NCI-H1105 treated with DMSO at 0.1 percent for 48 hours (cell line): ENCODE results near the gene RRN3.
"Not testable (repeated sequence)": the region's sequence is repeated elsewhere in the genome, so short reads cannot be mapped to it uniquely, and the experiment has no call there.

Source experiments
- DNase-seq: peaks from one replicate; lab custom pipeline; 2025; lab: John Stamatoyannopoulos, UW

Gene RRN3

DNA sequence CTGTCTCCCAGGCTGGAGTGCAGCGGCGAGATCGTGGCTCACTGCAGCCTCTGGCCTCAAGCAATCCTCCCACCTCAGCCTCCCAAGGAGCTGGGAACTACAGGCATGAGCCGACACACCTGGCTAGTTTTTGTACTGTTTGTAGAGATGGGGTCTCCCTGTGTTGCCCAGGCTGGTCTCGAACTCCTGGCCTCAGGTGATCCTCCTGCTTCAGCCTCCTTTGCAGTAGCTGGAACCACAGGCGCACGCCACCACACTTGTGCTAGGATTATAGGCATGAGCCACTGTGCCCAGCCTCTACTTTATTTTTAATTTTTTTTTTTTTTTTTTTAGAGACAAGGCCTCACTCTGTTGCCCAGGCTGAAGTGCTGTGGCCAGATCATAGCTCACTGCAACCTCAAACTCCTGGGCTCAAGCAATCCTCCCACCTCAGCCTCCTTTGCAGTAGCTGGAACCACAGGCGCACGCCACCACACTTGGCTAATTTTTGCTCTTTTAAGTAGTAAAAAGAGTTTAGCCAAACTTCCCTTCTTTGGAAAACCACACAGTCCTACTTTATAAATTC lies 42.6 kb downstream of the RRN3 start:
- DNase-seq = no peak

DNA sequence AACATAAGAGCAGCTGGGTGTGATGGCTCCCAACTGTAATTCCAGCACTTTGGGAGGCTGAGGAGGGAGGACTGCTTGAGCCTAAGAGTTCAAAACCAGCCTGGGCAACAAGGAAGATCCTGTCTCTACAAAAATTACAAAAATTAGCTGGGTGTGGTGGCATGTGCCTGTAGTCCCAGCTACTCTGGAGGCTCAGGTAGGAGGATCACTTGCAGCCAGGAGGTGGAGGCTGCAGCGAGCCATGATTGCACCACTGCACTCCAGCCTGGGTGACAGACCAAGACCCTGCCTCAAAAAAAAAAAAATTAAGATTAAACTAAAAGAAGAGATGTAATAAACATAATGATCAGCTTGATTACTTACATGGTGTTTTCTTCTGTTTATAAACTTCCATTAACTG lies 43.6 kb downstream of the RRN3 start:
- DNase-seq = not testable (repeated sequence)

DNA sequence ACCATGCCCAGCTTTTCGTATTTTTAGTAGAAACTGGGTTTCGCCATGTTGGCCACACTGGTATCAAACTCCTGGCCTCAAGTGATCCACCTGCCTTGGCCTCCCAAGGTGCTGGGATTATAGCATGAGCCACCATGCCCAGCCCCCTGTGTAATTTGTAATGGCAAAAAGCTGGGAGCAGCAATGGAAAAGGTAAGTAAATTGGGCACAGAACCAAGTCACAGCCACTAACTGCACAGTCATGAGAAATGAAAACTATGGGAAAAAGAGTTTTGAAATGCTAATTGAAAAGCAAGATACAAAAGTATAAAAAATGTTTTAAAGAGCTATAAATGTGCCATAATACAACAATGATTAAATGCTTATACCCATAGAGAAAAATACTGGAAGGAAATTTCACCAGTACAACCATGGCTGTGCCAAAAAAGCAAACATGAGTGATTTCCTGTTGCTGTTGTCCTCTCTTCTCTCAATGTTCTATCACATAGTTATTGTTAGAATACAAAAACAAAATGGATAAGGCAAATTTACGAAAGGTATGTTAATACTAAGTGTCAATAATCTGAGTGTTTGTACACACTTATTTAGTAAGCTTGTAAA lies 44.4 kb downstream of the RRN3 start:
- no peak for DNase-seq

DNA sequence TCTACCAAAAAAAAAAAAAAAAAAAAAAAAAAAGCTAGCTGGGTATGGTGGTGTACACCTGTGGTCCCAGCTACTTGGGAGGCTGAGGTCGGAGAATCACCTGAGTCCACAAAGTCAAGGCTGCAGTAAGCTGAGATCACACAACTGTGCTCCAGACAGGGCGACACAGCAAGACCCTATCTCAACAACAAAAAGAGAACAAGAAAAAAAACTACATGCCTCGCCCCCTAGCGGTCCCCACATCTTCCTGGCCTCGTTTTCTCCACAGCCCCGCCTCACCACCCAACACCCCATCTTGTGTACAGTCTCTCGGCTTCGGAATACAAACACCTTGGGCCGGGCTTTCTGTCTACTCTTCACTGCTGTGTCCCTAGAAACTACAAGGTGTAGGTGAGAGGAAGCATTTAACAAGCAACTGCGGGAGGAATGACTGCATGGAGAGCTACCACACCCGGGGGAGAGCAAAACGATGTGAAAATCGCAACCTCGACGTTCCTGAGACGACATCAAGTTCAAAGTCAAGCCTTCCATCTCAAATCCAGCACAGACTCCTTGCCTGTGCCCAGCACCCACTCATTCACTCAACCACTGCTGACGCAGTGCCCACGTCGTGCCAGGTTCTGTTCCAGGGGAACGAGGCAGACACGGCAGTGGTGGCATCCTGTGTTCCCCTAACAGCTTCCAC lies 47.2 kb downstream of the RRN3 start:
- DNase-seq = no peak

DNA sequence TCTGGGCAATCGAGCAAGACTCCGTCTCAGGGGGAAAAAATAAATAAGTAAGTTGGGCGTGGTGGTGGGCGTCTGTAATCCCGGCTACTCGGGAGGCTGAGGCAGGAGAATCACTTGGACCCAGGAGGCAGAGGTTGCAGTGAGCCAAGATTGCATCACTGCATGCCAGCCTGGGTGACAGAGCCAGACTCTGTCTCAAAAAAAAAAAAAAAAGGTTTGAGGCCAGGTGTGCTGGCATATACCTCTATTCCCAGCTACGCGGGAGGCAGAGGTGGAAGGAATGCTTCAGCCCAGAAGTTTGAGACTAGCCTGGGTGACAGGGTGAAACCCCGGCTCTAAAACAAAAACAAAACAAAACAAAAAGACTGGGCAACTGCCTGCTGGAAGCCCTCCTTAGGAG lies 48.8 kb downstream of the RRN3 start:
- not testable (repeated sequence) for DNase-seq

DNA sequence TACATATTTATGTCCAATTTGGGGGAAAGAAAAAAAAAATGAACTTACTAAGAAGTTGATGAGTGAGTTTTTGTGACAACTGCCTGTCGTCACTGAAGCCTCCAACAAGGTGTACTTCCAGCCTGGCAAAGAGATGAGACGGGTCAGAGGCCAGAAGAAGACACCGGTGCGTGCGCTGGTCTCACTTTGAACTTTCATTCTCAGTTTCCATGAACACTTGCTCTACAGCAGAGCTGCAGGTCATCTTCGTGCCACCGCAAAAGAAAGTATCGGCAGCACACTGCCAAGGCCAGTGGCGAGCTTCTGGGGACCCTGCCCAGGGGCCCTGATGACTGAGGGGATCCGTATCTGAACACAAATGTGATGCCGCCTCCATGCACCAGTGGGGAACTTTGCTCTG lies 49.8 kb downstream of the RRN3 start:
- DNase-seq = no peak

DNA sequence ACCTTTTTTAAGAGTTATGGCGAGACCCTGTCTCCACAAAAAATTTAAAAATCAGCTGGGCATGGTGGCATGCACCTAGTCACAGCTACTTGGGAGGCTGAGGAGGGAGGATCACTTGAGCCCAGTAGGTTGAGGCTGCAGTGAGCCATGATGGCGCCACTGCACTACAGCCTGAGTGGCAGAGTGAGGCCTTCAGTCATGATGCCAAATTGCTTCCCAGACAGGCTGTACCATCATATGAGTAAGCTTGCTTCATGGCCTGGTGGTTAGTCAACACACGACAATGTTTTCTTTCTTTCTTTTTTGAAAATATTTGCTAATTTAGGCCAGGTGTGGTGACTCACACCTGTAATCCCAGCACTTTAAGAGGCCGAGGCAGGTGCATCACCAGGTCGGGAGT lies 50.7 kb downstream of the RRN3 start:
- DNase-seq = no peak

DNA sequence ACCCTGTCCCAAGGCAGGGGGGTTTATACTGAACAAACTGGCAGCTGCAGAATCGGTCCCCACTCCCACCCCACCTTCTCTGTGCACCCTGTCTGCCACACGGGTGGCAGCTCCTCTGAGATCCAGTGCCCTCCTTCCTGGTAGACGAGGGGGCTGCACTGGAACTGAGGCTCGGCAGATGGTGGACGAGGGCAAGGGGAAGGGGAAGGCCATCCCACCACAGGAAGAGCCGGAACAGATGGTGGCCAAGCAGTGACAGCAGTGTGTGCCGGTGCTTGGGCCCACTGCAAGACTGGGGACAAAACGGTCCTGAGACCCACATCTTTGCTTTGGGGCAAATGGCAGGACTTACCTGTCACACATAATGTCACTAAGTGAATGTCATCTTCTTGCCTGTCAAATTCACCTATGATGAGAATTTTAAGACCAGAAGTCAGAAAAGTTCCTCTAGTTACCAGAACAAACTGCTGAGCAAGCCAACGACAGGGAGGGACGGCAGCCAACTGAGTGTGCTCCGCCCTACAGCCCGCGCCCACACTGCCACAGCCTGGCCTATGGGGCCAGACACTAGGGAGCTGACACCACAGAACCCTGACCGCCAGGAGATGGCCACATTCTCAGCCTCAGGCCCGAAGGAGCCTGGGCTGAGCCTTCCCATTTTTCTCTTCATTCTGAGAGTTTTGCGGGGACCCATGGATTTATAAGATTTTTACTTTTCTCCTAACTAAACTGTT lies 52.6 kb downstream of the RRN3 start:
- no peak for DNase-seq

DNA sequence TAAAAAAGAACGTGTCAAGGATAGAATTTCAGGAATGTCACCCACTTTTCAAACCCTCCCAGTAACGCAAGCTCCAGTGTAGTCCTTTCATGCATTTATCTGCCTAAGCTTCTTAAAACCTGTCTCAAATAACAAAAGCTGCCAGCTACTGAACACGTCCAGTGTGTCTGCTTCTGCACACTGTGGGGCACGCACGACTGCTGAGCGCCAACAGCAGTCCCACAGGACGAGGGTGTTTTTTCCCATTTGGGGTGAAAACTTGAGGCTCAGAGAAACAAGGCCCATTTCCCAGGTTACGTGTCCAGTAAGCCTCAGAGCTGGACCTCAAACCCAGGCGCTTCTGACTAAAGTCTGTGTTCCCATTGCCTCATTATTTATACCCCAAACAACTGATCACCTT lies 55.4 kb downstream of the RRN3 start:
- no peak for DNase-seq

DNA sequence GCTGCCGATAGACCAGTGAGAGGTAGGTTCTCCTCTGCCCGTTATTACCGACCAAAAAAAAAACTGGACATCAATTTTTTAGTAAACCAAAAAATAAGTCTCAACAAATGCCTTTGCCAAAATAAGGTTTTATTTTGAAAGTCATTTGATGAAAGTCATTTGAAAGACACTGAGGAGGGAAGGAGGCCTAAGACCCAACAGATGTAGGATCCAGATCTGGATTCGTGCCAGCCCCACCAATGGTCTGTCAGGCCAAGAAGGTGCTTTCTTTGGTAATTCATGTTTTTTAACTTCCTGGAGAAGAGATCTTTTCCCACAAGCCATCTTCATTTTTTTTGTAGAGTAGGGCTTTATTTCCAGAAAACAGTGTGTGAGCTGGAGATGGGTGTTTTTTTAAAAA lies 56.3 kb downstream of the RRN3 start:
- no peak for DNase-seq

DNA sequence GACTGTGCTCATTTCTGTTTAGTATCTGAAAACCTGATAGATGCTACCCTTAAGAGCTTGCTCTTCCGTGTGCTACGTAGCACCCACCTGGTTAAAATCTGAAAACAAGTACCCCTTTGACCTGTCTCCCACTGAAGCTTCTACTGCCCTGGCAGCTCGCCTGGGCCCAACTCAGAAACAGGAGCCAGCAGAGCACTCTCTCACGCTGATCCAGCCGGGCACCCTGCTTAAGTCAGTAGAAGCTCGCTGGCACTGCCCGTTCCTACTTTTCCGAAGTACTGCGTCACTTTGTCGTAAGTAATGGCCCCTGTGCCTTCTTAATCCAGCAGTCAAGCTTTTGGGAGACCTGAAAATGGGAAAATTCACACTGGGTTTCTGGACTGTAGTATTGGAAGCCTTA lies 57.1 kb downstream of the RRN3 start:
- no peak for DNase-seq

DNA sequence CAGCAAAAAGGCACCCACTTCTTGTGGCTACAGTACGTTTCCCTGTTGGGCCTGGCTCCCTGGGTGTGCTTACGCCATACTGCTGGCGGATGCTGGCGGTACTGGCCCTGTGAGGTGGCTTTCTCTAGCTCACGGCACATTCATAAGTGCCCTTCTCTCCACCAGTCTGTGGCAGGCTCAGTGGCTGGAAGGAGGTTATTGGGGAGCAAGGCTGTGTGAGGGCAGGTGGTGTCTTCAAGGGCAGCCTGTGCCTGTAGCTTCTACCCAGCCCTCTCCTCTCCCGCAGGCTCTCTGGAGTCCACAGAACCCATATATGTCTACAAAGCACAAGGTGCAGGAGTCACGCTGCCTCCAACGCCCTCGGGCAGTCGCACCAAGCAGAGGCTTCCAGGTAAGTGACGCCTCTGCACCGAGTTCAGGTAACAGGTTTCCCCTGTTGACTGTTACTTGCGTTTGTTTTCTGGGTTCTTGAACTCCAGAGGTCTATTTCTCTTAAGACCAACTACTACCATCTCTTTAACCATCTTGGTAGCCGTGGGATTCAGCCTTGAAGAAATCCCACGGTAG lies 58.8 kb downstream of the RRN3 start:
- DNase-seq = no peak

DNA sequence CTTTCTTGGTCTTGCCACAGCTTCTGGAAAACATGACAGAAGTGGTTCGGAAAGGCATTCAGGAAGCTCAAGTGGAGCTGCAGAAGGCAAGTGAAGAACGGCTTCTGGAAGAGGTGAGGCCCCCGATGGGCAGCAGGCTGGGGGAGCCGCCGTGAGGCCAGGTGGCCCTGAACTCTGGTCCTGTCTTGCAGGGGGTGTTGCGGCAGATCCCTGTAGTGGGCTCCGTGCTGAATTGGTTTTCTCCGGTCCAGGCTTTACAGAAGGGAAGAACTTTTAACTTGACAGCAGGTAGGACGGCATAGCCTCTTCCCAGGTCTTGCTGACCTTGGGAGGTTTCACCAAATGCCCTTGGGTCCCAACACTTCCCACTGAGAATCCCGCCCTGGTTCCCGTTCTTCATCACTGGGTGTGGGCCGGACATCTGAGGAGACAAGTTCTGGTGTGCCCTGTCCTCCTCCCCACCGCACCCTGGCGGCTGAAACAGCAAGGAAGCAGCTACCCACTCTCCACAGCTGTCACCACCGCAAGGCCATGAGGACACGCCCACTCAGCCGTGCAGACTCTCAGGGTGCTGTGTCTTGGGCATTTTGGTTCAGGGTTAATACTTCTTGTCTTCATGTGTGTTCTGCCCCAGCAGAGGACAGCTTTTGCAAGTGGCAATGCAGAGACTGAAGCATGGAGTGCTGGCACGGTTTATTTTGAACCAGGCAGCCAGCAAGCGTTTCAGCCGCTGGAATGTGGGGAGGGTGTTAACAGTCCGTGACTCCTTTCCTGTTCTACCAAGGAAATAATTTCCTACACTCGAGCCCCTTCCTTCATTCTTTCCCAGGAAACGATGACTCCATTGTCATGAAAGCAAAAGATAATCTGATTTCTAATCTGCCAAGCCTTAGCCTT lies 59.6 kb downstream of the RRN3 start:
- DNase-seq = no peak

DNA sequence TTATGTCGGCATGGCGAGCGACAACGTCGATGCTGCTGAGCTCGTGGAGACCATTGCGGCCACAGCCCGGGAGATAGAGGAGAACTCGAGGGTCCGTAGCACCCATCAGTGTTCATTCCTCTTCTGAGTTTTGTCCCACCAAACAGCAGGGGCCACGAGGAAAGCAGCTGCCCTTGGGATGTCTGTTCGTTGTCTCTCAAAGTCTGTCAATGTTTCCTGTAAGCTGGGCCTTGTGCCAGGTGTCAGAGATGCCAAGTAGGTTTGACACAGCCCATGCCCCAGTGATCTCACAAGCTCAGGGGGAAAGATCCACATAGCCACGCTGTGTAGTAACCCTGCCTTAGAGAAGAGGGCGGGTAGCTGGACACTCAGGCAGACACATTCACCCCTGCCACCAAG lies 60.8 kb downstream of the RRN3 start:
- DNase-seq = no peak

DNA sequence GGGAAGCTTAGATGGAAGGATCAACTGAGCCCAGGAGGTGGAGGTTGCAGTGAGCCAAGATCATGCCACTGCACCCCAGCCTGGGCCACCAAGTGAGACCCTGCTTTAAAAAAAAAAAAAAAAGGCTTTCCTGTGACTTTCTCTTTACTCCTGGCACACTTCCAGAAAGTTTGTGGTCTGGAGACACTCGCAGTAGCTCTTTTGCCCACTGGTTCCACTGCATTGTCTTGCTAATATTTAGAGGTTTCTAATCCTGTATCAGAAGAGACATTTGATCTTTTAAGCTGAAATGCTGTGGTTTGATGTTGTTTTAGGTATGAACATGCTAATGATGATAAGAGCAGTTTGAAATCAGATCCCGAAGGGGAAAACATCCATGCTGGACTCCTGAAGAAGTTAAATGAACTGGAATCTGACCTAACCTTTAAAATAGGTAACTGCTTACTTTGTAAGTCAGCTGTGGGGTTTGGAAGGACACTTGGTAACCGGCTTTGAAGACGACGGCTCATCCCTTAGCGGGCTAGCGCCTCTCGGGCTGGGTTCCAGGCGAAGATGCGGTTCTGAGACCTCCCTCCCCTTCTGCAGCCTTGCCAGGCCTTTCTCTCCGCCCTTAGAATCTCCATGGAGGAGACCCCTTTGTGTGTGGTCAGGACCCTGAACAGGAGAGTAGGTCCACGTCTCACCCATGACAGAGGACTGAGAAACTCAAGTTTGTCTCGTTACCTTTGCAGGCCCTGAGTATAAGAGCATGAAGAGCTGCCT lies 61.3 kb downstream of the RRN3 start:
- DNase-seq = peak; percentile 4

DNA sequence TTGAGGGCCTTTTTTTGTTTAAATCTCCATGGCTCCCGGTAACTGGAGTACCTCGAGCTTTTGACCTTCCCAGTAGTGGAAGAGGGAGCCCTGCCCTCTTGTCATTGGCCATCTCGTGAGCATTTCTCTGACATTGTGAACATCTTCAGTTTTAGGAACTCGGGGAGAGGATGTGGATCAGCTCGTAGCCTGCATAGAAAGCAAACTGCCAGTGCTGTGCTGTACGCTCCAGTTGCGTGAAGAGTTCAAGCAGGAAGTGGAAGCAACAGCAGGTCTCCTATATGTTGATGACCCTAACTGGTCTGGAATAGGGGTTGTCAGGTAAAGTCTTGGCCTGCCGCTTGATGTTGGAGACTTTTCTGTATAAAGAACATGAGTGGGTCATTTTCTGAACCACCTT lies 62.5 kb downstream of the RRN3 start:
- no peak for DNase-seq

DNA sequence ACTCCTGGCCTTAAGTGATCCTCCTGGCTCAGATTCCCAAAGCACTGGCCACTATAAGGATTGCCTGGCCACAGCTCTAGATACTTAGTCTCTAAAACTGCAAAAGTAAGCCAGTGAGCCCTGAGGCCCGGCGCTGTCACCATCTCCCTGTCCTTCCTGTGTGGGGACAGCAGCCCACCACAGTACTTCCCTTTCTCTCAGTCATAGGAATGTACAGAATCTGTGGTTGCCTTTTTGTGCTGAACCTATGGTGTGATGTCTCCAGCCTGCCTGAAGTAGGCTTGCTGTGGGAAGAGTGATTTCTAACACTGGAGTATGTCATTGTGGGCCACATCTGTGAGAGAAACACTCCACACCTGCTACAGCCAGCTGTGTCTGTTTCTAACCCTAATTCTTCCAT lies 62.9 kb downstream of the RRN3 start:
- no peak for DNase-seq

DNA sequence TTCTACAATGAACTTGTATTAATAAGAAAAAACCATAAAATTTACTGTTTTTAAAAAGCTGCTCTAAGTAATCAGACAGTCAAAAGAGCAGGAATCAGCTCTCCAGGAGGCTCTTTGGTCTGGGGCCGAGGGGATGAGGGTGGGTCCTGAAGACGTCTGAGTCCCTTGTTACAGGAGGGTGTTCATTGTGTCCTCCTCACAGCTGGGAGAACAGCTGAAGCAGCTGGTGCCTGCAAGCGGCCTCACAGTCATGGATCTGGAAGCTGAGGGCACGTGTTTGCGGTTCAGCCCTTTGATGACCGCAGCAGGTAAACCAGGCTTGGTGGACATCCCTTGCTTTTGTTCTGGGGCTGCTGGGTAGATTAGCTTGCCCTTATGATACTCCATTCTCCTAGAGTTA lies 64.3 kb downstream of the RRN3 start:
- not testable (repeated sequence) for DNase-seq

DNA sequence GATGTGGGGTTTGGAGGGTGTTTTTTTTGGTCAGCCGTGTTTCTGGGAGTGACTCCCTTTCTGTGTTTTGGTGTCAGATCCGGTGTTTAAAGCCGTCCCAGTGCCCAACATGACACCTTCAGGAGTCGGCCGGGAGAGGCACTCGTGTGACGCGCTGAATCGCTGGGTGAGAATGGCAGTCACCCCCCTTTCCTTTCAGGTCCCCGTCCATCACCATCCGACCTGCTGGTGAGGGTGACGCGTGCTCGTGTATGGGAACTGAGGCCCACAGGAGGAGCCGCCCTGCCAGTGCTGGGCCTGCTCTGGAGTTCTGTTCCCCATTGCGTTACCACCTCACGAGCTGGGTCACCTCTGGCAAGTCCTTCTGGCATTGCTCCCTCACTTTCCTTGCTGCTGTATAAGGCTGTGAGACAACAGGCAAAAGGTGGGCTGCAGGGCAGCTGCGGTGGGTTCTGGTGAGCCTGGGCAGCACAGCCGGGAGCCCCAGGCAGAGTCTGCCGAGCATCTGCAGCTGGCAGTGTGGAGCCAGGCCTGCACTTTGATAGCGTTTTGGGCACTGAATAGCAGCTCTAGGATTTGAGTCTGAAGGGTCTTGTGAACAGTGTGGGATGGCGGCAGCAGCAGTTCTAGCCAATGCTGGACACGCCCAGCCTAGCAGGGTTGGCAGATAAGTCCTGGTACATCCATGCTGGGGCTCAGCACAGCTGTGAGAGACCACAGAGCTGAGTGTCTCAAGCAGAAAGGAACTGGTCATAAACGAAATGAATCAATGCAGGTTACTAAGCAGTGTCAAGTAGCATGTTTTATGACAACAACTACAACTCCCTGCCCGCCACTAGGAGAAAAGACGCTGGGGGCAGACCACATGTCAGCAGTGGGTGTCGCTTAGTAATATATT lies 65.0 kb downstream of the RRN3 start:
- not testable (repeated sequence) for DNase-seq

DNA sequence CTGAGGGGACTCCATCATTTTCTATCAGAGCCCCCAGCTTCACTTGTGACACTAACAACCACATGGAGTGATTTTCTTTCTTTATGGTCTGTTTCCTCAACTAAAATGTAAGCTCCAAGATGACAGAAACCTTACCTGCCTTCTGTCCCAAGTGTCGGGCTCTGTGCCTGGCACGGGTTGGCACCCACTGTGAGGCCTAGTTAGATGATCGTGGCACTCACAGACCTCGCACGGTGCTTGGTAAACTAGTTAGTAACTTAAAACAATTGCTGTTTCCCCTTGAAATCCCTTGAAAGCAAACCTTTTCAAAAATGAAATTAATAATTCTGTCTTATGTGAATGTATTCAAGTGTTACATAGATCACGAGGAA lies 65.7 kb downstream of the RRN3 start:
- not testable (repeated sequence) for DNase-seq
